ENCODE data around the gene CYP2W1. TPM values are rescaled to one million over a fixed set of nuclear protein-coding genes. Genes with fewer than 3 reads are reported as not detected.

The CYP2W1 gene
- polyA plus RNA-seq, 2 of the 4 experiments (the other 2 are of a cell fraction), result not detected

- TF ChIP-seq USF2 (IDR thresholded peaks at IDR 0.05) (no peak), ZFP36 (IDR thresholded peaks at IDR 0.05; ENCODE audit: borderline replicate concordance, partially characterized antibody) (no peak), CBX8 (IDR thresholded peaks at IDR 0.05) (no peak)
Observed at GRCh38 chr7:988963-989529, 6.1 kb downstream of the CYP2W1 start (continued).

- FAIRE-seq, result no peak
- ChIA-PET CTCF (interaction anchor here (5.5 to 11.3 kb wide), 3 partner anchors 15 to 69 kb away, joined by 108 to 487 read pairs (median 138); partner anchors contain the start of gene COX19), POLR2A (no interaction called here)
- H3K9me3 ChIP-seq, result no peaks in the 10 kb centered on the region
- no peak overlapping the region for H3K27ac ChIP-seq
- H3K4me1 ChIP-seq, result peaks cover 23% of the 10 kb centered on the region
- no peak overlapping the region for H3K4me2 ChIP-seq
- WGBS (ENCODE audit: missing lambda C conversion rate), result 94% methylated on average over 35 of the region's 36 CpGs
- H3K4me3 ChIP-seq, result no peak overlapping the region
- ATAC-seq, result no peak
- DNase-seq (ENCODE audit: low read depth in 1 of 2, low spot score in 1 of 2), result no peak
- TF ChIP-seq ZC3H11A (IDR thresholded peaks at IDR 0.05), result no peak
- TF ChIP-seq GATA3 (IDR thresholded peaks at IDR 0.05; ENCODE audit: borderline replicate concordance), result no peak
- no peak for TF ChIP-seq MAZ (IDR thresholded peaks at IDR 0.05; ENCODE audit: borderline replicate concordance, low read depth, low read length)
- no peak for TF ChIP-seq HDAC2 (IDR thresholded peaks at IDR 0.05)
- TF ChIP-seq ESRRA (IDR thresholded peaks at IDR 0.05; ENCODE audit: borderline replicate concordance, low read length), result no peak
- no peak for TF ChIP-seq ATOH8 (CRISPR knock-in tag; IDR thresholded peaks at IDR 0.05; ENCODE audit: low read depth)
- TF ChIP-seq PBX3 (IDR thresholded peaks at IDR 0.05), result no peak
- TF ChIP-seq MAFK (IDR thresholded peaks at IDR 0.05; ENCODE audit: partially characterized antibody), result no peak
- no peak for TF ChIP-seq RCOR1 (IDR thresholded peaks at IDR 0.05; ENCODE audit: low read depth, low read length)
- TF ChIP-seq POLR2A (IDR thresholded peaks at IDR 0.05; ENCODE audit: low read length), result no peak
- TF ChIP-seq CEBPB (IDR thresholded peaks at IDR 0.05), result no peak
- TF ChIP-seq MAX (IDR thresholded peaks at IDR 0.05), result no peak
- no peak for TF ChIP-seq KDM1A (IDR thresholded peaks at IDR 0.05; ENCODE audit: low read depth)
- TF ChIP-seq HOXA7 (CRISPR knock-in tag; IDR thresholded peaks at IDR 0.05), result no peak
- TF ChIP-seq CTCF (IDR thresholded peaks at IDR 0.05), result no peak
- TF ChIP-seq BHLHE40 (IDR thresholded peaks at IDR 0.05; ENCODE audit: low read depth, low read length), result no peak
Observed at GRCh38 chr7:990352-990932, 7.5 kb downstream of the CYP2W1 start.

- DNase-seq (ENCODE audit: low read depth in 1 of 2, low spot score in 1 of 2), result no peak
- TF ChIP-seq JUN (IDR thresholded peaks at IDR 0.05) (no peak), NR3C1 (IDR thresholded peaks at IDR 0.05) (no peak), TFCP2L1 (CRISPR knock-in tag; IDR thresholded peaks at IDR 0.05) (no peak), HEYL (CRISPR knock-in tag; IDR thresholded peaks at IDR 0.05) (no peak), USF2 (IDR thresholded peaks at IDR 0.05) (no peak), CHD2 (IDR thresholded peaks at IDR 0.05; ENCODE audit: low read length, partially characterized antibody) (no peak), ELK1 (IDR thresholded peaks at IDR 0.05; ENCODE audit: low read depth, low read length) (no peak), PBX3 (IDR thresholded peaks at IDR 0.05) (no peak), BHLHE40 (IDR thresholded peaks at IDR 0.05; ENCODE audit: low read depth, low read length) (no peak), RCOR1 (IDR thresholded peaks at IDR 0.05; ENCODE audit: low read depth, low read length) (no peak)
- ChIA-PET CTCF (interaction anchor here (1.5 to 11.3 kb wide), 10 partner anchors 10 to 192 kb away, joined by 5 to 487 read pairs (median 61); partner anchors contain the start of genes COX19, CYP2W1 and GPR146), POLR2A (interaction anchor here (1.9 kb wide), 1 partner anchor 75 kb away, joined by 5 read pairs; no protein-coding TSS in a partner anchor)
- Histone ChIP-seq H3K4me1 (peaks cover 21% of the 10 kb centered on the region), H3K4me2 (no peak overlapping the region), H3K4me3 (no peak overlapping the region), H3K9me3 (no peaks in the 10 kb centered on the region), H3K27ac (no peak overlapping the region)
- no peak for ATAC-seq
- 86% methylated on average over 20 of the region's 35 CpGs for WGBS (ENCODE audit: missing lambda C conversion rate)
- FAIRE-seq, result no peak
Observed at GRCh38 chr7:990933-991728, 8.2 kb downstream of the CYP2W1 start.
